ENCODE data around the gene ZDHHC4.
"Not testable (repeated sequence)": the region's sequence is repeated elsewhere in the genome, so short reads cannot be mapped to it uniquely, and the experiment has no call there.

The ZDHHC4 gene

DNA sequence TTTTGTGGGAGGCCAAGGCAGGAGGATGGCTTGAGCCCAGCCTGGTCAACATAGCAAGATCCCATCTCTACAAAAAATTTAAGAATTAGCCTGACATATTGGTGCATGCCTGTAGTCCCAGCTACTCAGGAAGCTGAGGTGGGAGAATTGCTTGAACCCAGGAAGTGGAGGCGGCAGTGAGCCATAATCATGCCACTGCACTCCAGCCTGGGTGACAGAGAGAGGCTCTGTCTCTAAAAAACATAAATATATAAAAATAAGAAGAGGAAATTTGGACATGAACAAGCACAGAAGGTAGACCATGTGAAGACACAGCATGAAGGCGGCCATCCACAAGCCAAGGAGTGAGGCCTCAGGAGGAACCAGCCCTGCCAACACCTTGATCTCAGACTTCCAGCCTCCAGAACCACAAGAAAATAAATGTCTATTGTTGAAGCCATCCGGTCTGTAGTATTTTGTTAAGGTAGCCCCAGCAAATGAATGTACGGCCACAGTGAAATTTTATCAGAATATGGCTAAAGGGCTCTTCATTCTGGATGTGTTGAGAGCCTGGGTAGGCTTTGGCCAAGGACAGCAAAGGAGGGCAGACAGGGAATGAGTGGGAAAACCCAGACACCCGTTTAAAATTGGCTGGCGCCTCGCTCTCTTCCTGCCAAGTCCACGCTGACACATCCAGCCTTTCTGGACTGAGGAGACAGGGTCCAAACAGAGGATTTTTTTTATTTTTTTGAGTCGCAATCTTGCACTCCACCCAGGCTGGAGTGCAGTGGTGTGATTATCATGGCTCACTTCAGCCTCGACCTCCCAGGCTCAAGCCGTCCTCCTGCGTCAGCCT, 13.1 kb upstream of the ZDHHC4 start:
- Histone ChIP-seq H3K4me1 (ENCODE audit: control insufficient read depth, insufficient read depth, low read length) (peaks cover 3% of the 10 kb centered on the region; the same call in 1 of the 2 replicates), H3K9me3 (ENCODE audit: control insufficient read depth, insufficient read depth, low read length) (no peaks in the 10 kb centered on the region), H3K27me3 (ENCODE audit: control insufficient read depth, insufficient read depth, low read length) (no peaks in the 10 kb centered on the region), H3K36me3 (ENCODE audit: control insufficient read depth, insufficient read depth, low read length) (no peaks in the 10 kb centered on the region), H3K4me3 (ENCODE audit: low read length) (no peak overlapping the region), H3K27ac (ENCODE audit: low read length) (no peak overlapping the region)
- DNase-seq (ENCODE audit: low read depth, low spot score): no peak
- no CpG with 5 or more reads among the region's 12 CpGs for WGBS (ENCODE audit: insufficient coverage, insufficient read length)

DNA sequence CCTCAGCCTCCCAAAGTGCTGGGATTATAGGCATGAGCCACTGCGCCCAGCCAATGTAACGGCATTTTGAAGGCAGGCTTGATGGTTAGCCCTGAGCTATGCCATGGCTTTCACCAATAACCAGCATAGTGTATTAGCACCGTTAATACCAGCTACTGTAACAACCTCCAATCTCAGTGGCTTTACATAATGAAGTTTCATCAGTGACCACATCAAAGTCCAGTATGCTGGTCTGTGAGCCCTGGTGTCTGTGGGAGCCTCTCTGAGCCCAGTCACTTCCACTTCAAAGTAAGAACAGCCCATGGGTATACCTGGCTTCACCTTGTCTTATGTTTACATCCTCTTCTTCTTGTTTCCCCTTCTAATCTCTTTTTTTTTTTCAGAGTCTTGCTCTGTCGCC, 11.6 kb upstream of the ZDHHC4 start:
- Histone ChIP-seq H3K27me3 (ENCODE audit: control insufficient read depth, insufficient read depth, low read length) (no peaks in the 10 kb centered on the region), H3K9me3 (ENCODE audit: control insufficient read depth, insufficient read depth, low read length) (no peaks in the 10 kb centered on the region), H3K36me3 (ENCODE audit: control insufficient read depth, insufficient read depth, low read length) (no peaks in the 10 kb centered on the region), H3K27ac (ENCODE audit: low read length) (no peak overlapping the region), H3K4me3 (ENCODE audit: low read length) (no peak overlapping the region), H3K4me1 (ENCODE audit: control insufficient read depth, insufficient read depth, low read length) (no peaks in the 10 kb centered on the region)
- DNase-seq (ENCODE audit: low read depth, low spot score): no peak
- no CpG with 5 or more reads among the region's 4 CpGs for WGBS (ENCODE audit: insufficient coverage, insufficient read length)

DNA sequence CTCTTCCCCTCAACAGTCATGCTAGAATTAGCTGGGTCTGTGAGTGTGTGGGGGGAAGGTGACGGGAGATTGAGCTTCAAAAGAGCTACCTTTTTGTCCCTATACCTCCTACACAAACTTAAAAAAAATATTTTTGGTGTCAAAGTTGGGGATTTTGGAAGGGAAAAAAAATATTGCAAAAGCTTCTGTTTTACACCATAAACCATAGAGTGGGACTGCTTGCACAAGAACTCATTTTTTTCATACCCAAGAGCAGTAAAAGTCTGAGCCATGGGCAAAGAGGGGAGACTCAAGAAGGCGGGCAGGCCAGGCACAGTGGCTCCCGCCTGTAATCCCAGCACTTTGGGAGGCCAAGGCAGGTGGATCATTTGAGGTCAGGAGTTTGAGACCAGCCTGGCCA, 9.4 kb upstream of the ZDHHC4 start:
- H3K9me3 ChIP-seq (ENCODE audit: control insufficient read depth, insufficient read depth, low read length): no peaks in the 10 kb centered on the region
- no peak for DNase-seq (ENCODE audit: low read depth, low spot score)
- no peak overlapping the region for H3K27ac ChIP-seq (ENCODE audit: low read length)
- no peaks in the 10 kb centered on the region for H3K36me3 ChIP-seq (ENCODE audit: control insufficient read depth, insufficient read depth, low read length)
- H3K4me3 ChIP-seq (ENCODE audit: low read length): no peak overlapping the region
- WGBS (ENCODE audit: insufficient coverage, insufficient read length): no CpG with 5 or more reads among the region's 3 CpGs
- no peaks in the 10 kb centered on the region for H3K4me1 ChIP-seq (ENCODE audit: control insufficient read depth, insufficient read depth, low read length)
- H3K27me3 ChIP-seq (ENCODE audit: control insufficient read depth, insufficient read depth, low read length): no peaks in the 10 kb centered on the region

DNA sequence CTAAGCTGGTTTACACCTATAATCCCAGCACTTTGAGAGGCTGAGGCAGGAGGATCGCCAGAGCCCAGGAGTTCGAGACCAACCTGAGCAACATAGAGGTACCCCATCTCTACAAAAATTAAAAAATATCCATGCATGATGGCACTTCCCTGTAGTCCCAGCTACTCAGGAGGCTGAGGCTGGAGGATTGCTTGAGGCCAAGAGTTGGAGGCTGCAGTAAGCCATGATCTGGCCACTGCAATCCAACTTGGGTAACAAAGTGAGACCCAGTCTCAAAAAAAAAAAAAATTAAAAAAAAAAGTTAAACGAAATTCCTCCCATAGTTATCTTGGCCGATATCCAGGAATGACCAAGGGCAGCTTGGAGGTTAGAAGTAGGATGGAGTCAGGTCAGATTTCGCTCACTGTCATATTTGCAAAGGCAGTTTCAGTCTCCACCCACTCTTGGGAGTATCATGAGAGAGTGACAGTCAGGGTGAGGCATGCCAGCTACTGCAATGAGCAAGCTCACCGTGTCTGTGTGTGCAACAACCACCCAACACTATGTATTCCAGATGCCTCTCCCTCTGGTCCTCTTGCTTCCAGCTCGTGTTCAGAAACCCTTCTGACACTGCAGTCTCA, 6.0 kb upstream of the ZDHHC4 start:
- WGBS (ENCODE audit: insufficient coverage, insufficient read length): no CpG with 5 or more reads among the region's 7 CpGs
- H3K4me1 ChIP-seq (ENCODE audit: control insufficient read depth, insufficient read depth, low read length): no peaks in the 10 kb centered on the region
- DNase-seq (ENCODE audit: low read depth, low spot score): no peak
- no peaks in the 10 kb centered on the region for H3K36me3 ChIP-seq (ENCODE audit: control insufficient read depth, insufficient read depth, low read length)
- H3K9me3 ChIP-seq (ENCODE audit: control insufficient read depth, insufficient read depth, low read length): no peaks in the 10 kb centered on the region
- H3K4me3 ChIP-seq (ENCODE audit: low read length): no peak overlapping the region
- H3K27ac ChIP-seq (ENCODE audit: low read length): no peak overlapping the region
- H3K27me3 ChIP-seq (ENCODE audit: control insufficient read depth, insufficient read depth, low read length): no peaks in the 10 kb centered on the region

DNA sequence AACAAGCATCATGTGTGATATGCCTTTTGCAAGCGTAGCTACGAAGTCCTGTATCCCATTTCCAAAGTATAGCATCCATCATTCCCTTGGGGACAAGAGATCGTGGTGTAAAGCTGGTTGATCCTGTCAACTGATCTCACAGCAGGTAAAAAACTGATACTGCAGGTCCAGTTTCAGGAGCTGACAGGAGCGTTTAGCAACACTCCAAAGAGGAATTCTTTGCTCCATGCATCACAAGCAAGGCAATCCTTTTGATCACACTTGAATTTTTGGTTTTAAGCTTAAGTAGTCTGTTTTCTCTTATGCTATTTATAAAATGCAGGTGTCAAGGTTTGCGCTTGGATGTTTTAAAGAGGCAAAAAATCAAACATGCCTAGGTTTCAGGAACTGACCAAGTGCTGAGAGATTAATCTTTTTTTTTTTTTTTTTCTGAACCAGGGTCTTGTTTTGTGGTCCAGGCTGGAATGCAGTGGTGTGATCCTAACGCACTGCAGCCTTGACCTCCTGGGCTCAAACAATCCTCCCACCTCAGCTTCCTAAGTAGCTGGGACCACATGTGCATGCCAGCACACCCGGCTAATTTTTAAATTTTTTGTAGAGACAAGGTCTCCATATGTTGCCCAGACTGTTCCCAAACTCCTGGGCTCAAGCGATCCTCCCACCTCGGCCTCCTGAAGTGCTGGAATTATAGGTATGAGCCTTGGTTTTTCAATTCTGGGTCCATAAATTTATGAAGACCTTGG, 1.8 kb upstream of the ZDHHC4 start:
- H3K27ac ChIP-seq (ENCODE audit: low read length): no peak overlapping the region
- 0 out of 2 replicates have a peak, but pooled peaks cover 2% of the 10 kb centered on the region for H3K36me3 ChIP-seq (ENCODE audit: control insufficient read depth, insufficient read depth, low read length)
- DNase-seq (ENCODE audit: low read depth, low spot score): no peak
- no peak overlapping the region for H3K4me3 ChIP-seq (ENCODE audit: low read length)
- H3K4me1 ChIP-seq (ENCODE audit: control insufficient read depth, insufficient read depth, low read length): no peaks in the 10 kb centered on the region
- no peaks in the 10 kb centered on the region for H3K27me3 ChIP-seq (ENCODE audit: control insufficient read depth, insufficient read depth, low read length)
- H3K9me3 ChIP-seq (ENCODE audit: control insufficient read depth, insufficient read depth, low read length): no peaks in the 10 kb centered on the region
- no CpG with 5 or more reads among the region's 9 CpGs for WGBS (ENCODE audit: insufficient coverage, insufficient read length)

DNA sequence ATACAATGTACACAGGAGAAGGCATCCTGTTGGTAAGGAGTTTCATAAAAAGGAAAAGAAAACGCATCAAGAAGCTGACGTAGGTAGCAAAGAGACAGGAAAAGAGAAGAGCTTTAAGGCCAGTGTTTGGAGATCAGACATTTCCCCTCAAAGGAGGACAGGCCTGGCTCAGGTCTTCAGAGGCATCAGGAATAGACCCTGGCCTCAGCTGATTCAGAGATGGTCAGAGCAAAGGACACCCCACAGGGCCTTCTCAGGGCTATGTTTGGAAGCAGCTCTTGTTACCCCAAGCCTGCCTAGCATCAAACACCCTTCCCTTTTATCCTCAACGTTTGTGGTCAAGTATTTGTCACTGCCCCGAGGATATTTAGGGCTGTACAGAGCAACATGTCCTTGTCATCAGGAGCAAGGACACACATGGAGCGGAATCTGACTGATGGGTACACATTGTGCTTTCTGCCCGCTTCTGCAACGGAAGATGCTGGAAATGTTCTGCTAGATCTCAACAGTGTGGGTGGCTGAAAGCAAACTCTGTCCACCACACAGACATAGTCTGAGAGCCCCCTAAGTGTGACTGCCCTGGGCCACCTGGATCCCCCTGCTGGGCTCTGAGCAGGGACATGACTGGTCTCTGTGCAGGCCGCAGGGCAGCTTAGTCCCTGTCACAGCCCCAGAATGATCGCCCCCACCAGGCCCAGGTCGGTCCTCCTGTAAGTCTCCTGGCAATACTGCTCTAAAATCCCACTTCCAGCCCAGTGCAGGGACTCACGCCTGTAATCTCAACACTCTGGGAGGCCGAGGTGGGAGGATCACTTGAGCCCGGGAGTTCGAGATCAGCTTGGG, 1.0 kb upstream of the ZDHHC4 start:
- WGBS (ENCODE audit: insufficient coverage, insufficient read length): no CpG with 5 or more reads among the region's 14 CpGs
- H3K4me3 ChIP-seq (ENCODE audit: low read length): no peak overlapping the region
- DNase-seq (ENCODE audit: low read depth, low spot score): no peak
- peaks cover 6% of the 10 kb centered on the region; the same call in 1 of the 2 replicates for H3K36me3 ChIP-seq (ENCODE audit: control insufficient read depth, insufficient read depth, low read length)
- no peaks in the 10 kb centered on the region for H3K4me1 ChIP-seq (ENCODE audit: control insufficient read depth, insufficient read depth, low read length)
- no peaks in the 10 kb centered on the region for H3K9me3 ChIP-seq (ENCODE audit: control insufficient read depth, insufficient read depth, low read length)
- no peaks in the 10 kb centered on the region for H3K27me3 ChIP-seq (ENCODE audit: control insufficient read depth, insufficient read depth, low read length)
- H3K27ac ChIP-seq (ENCODE audit: low read length): no peak overlapping the region

DNA sequence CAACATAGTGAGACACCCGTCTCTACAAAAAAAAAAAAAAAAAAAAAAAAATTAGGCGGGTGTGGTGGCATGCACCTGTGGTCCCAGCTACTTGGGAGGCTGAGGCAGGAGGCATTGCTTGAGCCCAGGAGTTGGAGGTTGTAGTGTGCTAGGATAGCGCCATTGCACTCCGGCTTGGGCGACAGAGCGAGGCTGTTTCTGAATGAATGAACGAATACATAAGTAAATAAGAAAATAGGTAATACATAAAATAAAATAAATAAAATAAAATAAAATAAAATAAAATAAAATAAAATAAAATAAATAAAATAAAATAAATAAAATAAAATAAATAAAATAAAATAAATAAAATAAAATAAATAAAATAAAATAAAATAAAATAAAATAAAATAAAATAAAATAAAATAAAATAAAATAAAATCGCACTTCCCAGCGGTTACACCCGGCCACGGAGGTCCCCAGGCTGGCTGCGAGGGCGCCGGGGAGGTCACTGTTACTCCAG, 336 bp upstream of the ZDHHC4 start:
- not testable (repeated sequence) for H3K4me1 ChIP-seq (ENCODE audit: control insufficient read depth, insufficient read depth, low read length); H3K27me3 ChIP-seq (ENCODE audit: control insufficient read depth, insufficient read depth, low read length); H3K9me3 ChIP-seq (ENCODE audit: control insufficient read depth, insufficient read depth, low read length); H3K36me3 ChIP-seq (ENCODE audit: control insufficient read depth, insufficient read depth, low read length); DNase-seq (ENCODE audit: low read depth, low spot score); H3K27ac ChIP-seq (ENCODE audit: low read length)
- no CpG with 5 or more reads among the region's 14 CpGs for WGBS (ENCODE audit: insufficient coverage, insufficient read length)
- peak overlapping the region; percentile 64; the same call in 1 of the 2 replicates for H3K4me3 ChIP-seq (ENCODE audit: low read length)

DNA sequence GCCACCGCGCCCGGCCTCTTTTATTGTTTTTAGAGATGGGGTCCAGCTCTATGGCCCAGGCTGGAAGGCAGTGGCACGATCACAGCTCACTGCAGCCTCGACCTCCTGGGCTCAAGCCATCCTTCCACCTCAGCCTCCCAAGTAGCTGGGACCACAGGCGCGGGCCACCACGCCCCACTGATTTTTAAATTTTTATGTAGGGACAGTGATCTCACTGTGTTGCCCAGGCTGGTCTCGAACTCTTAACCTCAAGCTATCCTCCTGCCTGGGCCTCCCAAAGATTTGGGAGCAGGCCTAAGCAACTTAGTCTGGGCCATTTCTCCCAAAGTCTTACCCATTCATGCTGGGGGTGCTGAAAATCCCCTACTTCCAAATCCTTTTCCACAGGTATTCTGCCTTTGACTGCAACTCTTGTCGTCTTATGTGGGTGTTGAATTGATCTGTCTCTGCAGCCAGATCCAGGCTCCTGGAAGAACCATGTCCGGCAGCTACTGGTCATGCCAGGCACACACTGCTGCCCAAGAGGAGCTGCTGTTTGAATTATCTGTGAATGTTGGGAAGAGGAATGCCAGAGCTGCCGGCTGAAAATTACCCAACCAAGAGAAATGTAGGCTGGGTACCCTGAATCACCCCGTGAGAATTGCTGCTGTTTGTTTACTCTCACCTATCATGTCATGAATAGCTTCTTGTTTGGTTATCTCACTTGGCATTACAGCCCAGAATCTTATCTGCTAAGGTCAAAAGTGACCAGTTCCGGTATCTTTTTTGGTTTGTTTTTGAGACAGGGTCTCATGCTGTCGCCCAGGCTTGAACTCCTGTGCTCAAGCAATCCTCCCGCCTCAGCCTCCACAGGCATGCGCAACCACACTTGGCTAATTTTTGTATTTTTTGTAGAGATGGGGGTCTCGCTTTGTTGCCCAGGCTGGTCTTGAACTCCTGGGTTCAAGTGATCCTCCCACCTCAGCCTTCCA, 1.1 kb downstream of the ZDHHC4 start:
- peaks cover 13% of the 10 kb centered on the region; the same call in 1 of the 2 replicates for H3K36me3 ChIP-seq (ENCODE audit: control insufficient read depth, insufficient read depth, low read length)
- H3K9me3 ChIP-seq (ENCODE audit: control insufficient read depth, insufficient read depth, low read length): no peaks in the 10 kb centered on the region
- H3K4me3 ChIP-seq (ENCODE audit: low read length): no peak overlapping the region
- DNase-seq (ENCODE audit: low read depth, low spot score): no peak
- no peaks in the 10 kb centered on the region for H3K4me1 ChIP-seq (ENCODE audit: control insufficient read depth, insufficient read depth, low read length)
- no peaks in the 10 kb centered on the region for H3K27me3 ChIP-seq (ENCODE audit: control insufficient read depth, insufficient read depth, low read length)
- no peak overlapping the region for H3K27ac ChIP-seq (ENCODE audit: low read length)
- no CpG with 5 or more reads among the region's 18 CpGs for WGBS (ENCODE audit: insufficient coverage, insufficient read length)

DNA sequence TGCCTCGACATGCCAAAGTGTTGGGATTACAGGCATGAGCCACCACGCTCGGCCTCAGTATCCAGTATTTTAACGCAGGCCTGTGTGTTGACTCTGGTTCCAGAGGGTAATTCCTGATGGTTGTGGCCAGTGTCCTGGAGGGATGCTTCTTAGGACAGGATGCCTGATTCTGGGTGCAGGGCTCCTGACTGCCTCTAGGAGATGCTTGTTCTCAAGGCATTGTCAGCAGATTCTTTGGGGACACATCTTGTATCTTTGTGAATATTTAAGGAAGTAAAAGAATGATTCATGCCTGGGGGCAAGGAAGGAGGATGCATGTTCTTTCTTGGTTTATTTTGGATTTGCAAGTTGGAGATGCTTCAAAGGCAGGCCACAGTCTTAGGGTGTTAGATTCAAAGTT, 2.2 kb downstream of the ZDHHC4 start:
- Histone ChIP-seq H3K36me3 (ENCODE audit: control insufficient read depth, insufficient read depth, low read length) (peaks cover 15% of the 10 kb centered on the region; the same call in 1 of the 2 replicates), H3K27ac (ENCODE audit: low read length) (no peak overlapping the region), H3K9me3 (ENCODE audit: control insufficient read depth, insufficient read depth, low read length) (no peaks in the 10 kb centered on the region), H3K27me3 (ENCODE audit: control insufficient read depth, insufficient read depth, low read length) (no peaks in the 10 kb centered on the region), H3K4me3 (ENCODE audit: low read length) (no peak overlapping the region), H3K4me1 (ENCODE audit: control insufficient read depth, insufficient read depth, low read length) (no peaks in the 10 kb centered on the region)
- WGBS (ENCODE audit: insufficient coverage, insufficient read length): no CpG with 5 or more reads among the region's 4 CpGs
- DNase-seq (ENCODE audit: low read depth, low spot score): no peak

Measured in iPS DF 6.9 (cell line).